DND-41 (cell line): ENCODE results near the gene THSD4.

ENCODE experiments used
- ATAC-seq: fragments of 200-7000 bp; cut with Tn5 transposase; 3 replicates; pipeline ENCODE4 v1.9.1; 2021; ENCODE audit warnings: low read depth; ENCODE audit not compliant: insufficient read depth
- DNase-seq: peaks from one replicate; pipeline ENCODE4 v3.0.0-alpha.2; 2020
- H2AFZ ChIP-seq: 2 replicates; pipeline ENCODE4 v1.6.0; 2012; ENCODE audit warnings: low read depth, low read length
- H3K27ac ChIP-seq: 2 replicates; pipeline ENCODE4 v1.5.1; 2012; ENCODE audit warnings: low read length, inconsistent platforms
- H3K27me3 ChIP-seq: fragments of 200-600 bp; sonication (generic); 2 replicates; pipeline ENCODE4 v1.6.0; 2012; ENCODE audit warnings: low read length, mild to moderate bottlenecking, inconsistent platforms; ENCODE audit not compliant: insufficient read depth, poor library complexity
- H3K36me3 ChIP-seq: 2 replicates; pipeline ENCODE4 v1.5.1; 2012; ENCODE audit warnings: low read length, inconsistent platforms; ENCODE audit not compliant: insufficient read depth
- H3K4me1 ChIP-seq: 2 replicates; pipeline ENCODE4 v1.5.1; 2012; ENCODE audit warnings: mild to moderate bottlenecking, low read length; ENCODE audit not compliant: insufficient read depth
- H3K4me2 ChIP-seq: 2 replicates; pipeline ENCODE4 v1.6.0; 2012; ENCODE audit warnings: mild to moderate bottlenecking, moderate library complexity, low read length, inconsistent platforms; ENCODE audit not compliant: insufficient read depth
- H3K4me3 ChIP-seq, 2 experiments: fragments of 200-600 bp in 1 of 2; shearing (Covaris generic) in 1 of 2; 2 replicates each; pipeline ENCODE4 v1.5.1; 2012 to 2016; ENCODE audit warnings: inconsistent platforms in 2 of 2, low read length in 2 of 2, mild to moderate bottlenecking in 2 of 2, low read depth in 1 of 2, moderate library complexity in 1 of 2
- H3K79me2 ChIP-seq: 2 replicates; pipeline ENCODE4 v1.6.0; 2012; ENCODE audit warnings: low read length, inconsistent platforms; ENCODE audit not compliant: insufficient read depth
- H3K9ac ChIP-seq: 2 replicates; pipeline ENCODE4 v1.6.0; 2012; ENCODE audit warnings: low read depth, mild to moderate bottlenecking, inconsistent platforms, low read length, moderate library complexity
- H3K9me3 ChIP-seq: 2 replicates; pipeline ENCODE4 v1.5.1; 2012; ENCODE audit warnings: low read length, moderate library complexity, mild to moderate bottlenecking, inconsistent platforms; ENCODE audit not compliant: insufficient read depth, severe bottlenecking
- H4K20me1 ChIP-seq: 2 replicates; pipeline ENCODE4 v1.6.0; 2012; ENCODE audit warnings: low read length; ENCODE audit not compliant: insufficient read depth
- EZH2 ChIP-seq: IDR thresholded peaks from 3 replicates; pipeline ENCODE4 v1.6.1; 2012; ENCODE audit warnings: borderline replicate concordance, low read depth, mild to moderate bottlenecking, moderate library complexity, low read length, inconsistent platforms; ENCODE audit not compliant: severe bottlenecking
- TF ChIP-seq, protein P1 (sequence below): IDR thresholded peaks from 2 replicates; pipeline ENCODE4 v1.5.1; 2012; ENCODE audit warnings: borderline replicate concordance, low read length, moderate library complexity, mild to moderate bottlenecking; ENCODE audit not compliant: poor library complexity, severe bottlenecking; ENCODE audit errors: extremely low read depth

The THSD4 gene

GRCh38 chr15:71380345-71380744, 265.1 kb downstream of the THSD4 start:
- H2AFZ ChIP-seq, result no peak overlapping the region

DNA sequence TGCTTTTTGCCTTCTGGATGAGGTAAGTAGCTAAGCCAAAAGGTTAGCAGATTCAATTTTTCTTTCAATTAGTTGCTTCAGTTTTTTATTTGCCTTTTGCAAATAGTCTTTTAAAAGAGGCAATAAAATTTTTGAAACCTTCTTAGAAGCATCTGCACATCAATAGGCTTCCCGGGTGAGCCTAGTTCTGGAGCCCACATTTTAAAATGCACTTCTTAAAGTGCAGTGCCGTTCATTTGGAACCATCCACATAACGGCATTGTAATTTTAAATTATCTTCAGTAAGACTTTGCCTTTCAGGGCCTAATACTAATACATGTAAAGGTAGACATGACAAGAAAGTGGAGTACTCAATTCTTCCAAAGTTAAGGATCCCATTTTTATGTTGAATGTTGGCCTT, 269.2 kb downstream of the THSD4 start:
- DNase-seq, result no peak
- H3K4me3 ChIP-seq, result no peak overlapping the region
- no peaks in the 10 kb centered on the region for H3K4me1 ChIP-seq
- H2AFZ ChIP-seq, result no peak overlapping the region
- no peaks in the 10 kb centered on the region for H3K36me3 ChIP-seq
- no peaks in the 10 kb centered on the region for H3K27me3 ChIP-seq
- no peak overlapping the region for H3K9ac ChIP-seq
- H3K4me2 ChIP-seq, result no peak overlapping the region
- no peaks in the 10 kb centered on the region for H4K20me1 ChIP-seq
- no peaks in the 10 kb centered on the region for H3K9me3 ChIP-seq
- TF ChIP-seq, protein P1, sequence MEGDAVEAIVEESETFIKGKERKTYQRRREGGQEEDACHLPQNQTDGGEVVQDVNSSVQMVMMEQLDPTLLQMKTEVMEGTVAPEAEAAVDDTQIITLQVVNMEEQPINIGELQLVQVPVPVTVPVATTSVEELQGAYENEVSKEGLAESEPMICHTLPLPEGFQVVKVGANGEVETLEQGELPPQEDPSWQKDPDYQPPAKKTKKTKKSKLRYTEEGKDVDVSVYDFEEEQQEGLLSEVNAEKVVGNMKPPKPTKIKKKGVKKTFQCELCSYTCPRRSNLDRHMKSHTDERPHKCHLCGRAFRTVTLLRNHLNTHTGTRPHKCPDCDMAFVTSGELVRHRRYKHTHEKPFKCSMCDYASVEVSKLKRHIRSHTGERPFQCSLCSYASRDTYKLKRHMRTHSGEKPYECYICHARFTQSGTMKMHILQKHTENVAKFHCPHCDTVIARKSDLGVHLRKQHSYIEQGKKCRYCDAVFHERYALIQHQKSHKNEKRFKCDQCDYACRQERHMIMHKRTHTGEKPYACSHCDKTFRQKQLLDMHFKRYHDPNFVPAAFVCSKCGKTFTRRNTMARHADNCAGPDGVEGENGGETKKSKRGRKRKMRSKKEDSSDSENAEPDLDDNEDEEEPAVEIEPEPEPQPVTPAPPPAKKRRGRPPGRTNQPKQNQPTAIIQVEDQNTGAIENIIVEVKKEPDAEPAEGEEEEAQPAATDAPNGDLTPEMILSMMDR, result no peak
- TF ChIP-seq EZH2, result no peak
- H3K79me2 ChIP-seq, result no peaks in the 10 kb centered on the region
- no peak overlapping the region for H3K27ac ChIP-seq
- ATAC-seq, result no peak

More at GRCh38 chr15:71380345-71380744, 265.1 kb downstream of the THSD4 start:
- Histone ChIP-seq H3K36me3 (no peaks in the 10 kb centered on the region), H3K79me2 (no peaks in the 10 kb centered on the region), H3K4me1 (no peaks in the 10 kb centered on the region), H3K4me2 (no peak overlapping the region), H3K9me3 (no peaks in the 10 kb centered on the region), H3K4me3 (no peak overlapping the region), H3K27me3 (peaks cover 6% of the 10 kb centered on the region), H3K9ac (no peak overlapping the region), H3K27ac (no peak overlapping the region), H4K20me1 (no peaks in the 10 kb centered on the region)
- DNase-seq, result no peak
- no peak for ATAC-seq
- TF ChIP-seq, protein P1, result no peak
- no peak for TF ChIP-seq EZH2

DNA sequence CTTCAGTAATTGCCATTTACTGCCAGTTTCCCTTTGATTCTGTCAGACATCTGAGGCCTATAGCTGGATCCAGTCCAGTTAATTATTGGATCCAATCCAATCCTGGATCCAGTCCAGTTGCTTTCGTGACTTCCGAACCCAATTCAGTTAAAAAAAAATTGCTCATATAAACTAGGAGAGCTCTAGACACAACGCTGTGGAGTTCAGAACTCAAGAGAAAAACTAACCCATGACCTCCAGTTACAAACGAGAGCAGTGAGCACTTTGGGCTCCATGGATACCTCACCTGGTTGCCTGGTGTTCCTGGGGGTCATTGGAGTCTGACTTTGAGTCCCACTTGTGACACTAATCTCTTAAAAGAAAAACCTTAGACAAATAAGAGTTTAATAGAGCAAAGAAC, 269.8 kb downstream of the THSD4 start:
- TF ChIP-seq, protein P1, result no peak
- TF ChIP-seq EZH2, result no peak
- no peak for ATAC-seq
- Histone ChIP-seq H3K4me1 (no peaks in the 10 kb centered on the region), H3K27me3 (no peaks in the 10 kb centered on the region), H4K20me1 (no peaks in the 10 kb centered on the region), H3K9ac (no peak overlapping the region), H3K9me3 (no peaks in the 10 kb centered on the region), H3K79me2 (no peaks in the 10 kb centered on the region), H3K27ac (no peak overlapping the region), H3K4me2 (no peak overlapping the region), H3K36me3 (no peaks in the 10 kb centered on the region), H2AFZ (no peak overlapping the region), H3K4me3 (no peak overlapping the region)
- no peak for DNase-seq

DNA sequence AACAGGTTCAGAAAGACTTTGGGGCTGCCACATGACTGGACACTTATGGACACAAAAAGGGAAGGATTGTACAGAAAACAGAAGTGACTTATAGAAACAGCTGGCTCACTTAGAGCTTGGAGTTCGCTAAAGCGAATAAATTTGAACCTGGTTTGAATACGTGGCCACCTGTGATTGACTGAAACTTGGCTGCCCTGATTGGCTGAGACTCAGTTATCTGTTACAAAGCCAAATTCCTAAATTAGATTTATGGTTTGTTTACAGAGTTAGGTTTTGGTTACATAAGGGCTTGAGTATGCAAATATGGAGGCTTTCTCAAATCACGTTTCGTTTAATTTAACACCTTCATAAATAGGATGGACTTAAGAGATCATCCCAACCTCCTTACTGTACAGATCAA, 270.2 kb downstream of the THSD4 start:
- no peaks in the 10 kb centered on the region for H3K27me3 ChIP-seq
- H3K9ac ChIP-seq, result no peak overlapping the region
- H3K4me2 ChIP-seq, result no peak overlapping the region
- DNase-seq (no peak), ATAC-seq (no peak)
- H3K9me3 ChIP-seq, result no peaks in the 10 kb centered on the region
- H3K27ac ChIP-seq, result no peak overlapping the region
- no peaks in the 10 kb centered on the region for H4K20me1 ChIP-seq
- no peaks in the 10 kb centered on the region for H3K4me1 ChIP-seq
- H3K4me3 ChIP-seq, result no peak overlapping the region
- H3K36me3 ChIP-seq, result no peaks in the 10 kb centered on the region
- H2AFZ ChIP-seq, result no peak overlapping the region
- TF ChIP-seq, protein P1, result no peak
- TF ChIP-seq EZH2, result no peak
- H3K79me2 ChIP-seq, result no peaks in the 10 kb centered on the region
